GF-D8 (cell line): ENCODE data around the gene ARMC12.
A peak's percentile ranks its signal among the peaks of the same experiment; 100 is the strongest.
"Not testable (repeated sequence)": the region's sequence is repeated elsewhere in the genome, so short reads cannot be mapped to it uniquely, and the experiment has no call there.

Experiments used
- DNase-seq: peaks from one replicate; lab custom pipeline; 2025; lab: John Stamatoyannopoulos, UW

The ARMC12 gene

DNA sequence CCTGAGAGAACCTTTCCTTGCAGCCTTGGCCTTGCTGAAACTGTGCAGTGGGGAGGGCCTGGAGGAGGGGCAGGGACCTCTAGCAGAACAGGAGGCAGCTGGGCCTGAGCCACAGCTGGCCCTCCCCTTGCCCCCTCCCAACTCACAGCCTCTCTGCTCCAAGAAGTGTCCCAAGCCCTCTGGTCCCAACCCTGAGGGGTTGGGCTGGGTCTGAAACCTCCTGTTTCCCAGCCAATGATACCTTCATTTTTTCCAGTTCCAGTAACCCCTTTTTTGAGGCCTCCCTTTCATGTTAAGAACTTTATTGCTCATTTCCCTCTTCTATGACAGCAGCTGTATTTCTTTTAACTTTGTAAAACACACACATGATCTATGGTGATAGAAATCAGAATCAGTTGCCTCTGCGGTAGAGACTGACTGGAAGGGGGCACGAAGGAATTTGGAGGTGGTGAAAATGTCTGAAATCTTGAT is 17.9 kb upstream of the ARMC12 start:
- DNase-seq = peak; percentile 43

DNA sequence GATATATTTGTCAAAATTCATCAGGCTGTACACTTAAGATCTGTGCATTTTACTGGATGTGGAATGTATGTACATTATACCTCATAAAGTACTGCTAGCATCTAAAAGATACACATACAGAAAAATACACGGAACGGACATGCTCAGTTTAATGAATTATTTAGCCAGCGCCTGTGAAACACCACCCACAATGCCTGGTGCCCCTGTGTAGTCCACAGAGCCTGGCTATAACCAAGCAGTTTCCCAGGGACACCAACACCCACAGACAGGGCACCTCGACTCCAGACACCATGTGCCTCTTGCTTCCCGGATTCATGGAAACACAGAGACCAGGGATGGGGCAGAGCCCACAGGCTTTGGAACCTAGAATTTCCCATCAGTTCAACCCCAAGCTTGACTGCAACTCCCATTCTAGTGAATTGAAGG is 17.4 kb upstream of the ARMC12 start:
- no peak for DNase-seq

DNA sequence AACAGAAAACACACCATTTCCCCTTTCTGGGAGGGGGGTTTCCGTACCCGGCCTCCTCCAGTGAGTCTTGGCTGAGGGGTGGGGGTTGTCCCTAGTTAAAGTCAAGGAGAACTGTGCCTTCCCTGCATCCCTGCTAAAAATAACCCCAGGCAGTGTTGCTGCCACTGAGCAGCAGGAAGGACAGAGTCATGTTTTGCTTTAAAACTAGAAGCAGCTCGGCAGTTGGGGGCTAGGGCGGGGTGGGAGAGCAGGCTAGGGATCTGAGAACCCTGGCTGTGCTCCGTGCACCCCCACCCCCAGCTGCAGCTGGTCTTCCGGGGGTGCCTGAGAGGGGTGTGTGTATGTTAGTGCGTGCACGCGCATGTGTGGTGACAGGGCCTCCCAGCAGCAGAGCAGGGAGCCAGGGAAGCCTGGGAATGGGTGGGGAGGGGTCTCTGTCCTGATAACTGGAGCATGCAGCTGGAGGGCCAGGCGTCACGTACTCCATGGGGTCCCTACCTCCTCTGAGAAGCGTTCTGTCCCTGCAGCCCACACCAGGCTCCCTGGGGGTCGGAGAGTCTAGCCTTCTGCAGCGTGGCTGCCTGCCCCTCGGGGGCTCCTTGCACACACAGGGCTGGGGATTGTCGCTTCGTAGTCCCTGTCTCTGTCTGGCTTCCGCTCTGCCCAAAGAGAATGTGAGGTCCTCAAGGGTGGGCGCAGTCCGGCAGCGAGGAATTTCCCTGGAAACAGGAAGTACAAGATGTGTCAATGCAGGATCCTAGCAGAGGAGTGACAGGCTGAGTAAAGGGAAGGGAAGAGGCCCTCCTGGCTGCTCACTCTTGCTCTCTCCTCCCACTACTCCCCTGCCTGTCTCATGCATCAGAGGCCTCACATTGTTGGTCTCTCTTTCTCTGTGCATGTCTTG is 16.8 kb upstream of the ARMC12 start:
- DNase-seq = peak; percentile 69

- no peak for DNase-seq
Measured at GRCh38 chr6:35722121-35722761, 14.6 kb upstream of the ARMC12 start.

- no peak for DNase-seq
Measured at GRCh38 chr6:35723587-35723986, 13.2 kb upstream of the ARMC12 start.

DNA sequence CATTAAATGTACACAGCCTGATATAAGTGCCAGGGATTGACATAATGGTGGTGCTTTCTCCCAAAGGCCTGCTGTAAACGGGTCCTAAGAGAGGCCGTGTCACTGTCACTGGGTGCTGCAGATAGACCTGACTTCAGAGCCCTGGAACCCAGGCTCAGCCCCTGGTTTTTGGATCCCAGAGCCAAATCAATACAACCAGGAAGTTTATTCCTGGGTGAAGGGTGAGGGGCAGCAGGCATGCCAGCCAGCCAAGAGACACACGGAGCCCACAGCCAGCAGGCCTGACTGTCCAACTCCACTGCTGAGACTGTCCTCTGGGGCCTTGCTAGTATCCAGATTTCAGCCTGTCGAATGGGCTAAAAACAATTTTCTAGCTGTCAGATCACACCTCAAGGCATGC is 12.8 kb upstream of the ARMC12 start:
- DNase-seq = no peak

DNA sequence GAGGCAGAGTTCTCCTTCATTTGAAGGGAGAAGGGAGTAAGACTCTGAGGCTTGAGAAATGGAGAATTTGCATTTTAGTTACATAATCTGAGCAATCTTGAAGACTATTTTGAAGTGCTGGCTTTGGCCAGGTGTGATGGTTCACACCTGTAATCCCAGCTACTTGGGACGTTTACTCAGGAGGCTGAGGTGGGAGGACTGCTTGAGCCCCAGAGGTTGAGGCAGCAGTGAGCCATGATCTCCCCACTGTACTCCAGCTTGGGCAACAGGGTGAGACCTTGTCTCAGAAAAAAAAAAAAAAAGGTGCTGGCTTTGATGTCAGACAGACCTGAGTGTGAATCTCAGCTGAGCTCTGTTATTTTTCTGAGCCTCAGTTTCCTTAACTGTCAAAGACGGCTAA is 12.4 kb upstream of the ARMC12 start:
- no peak for DNase-seq

GRCh38 chr6:35725081-35725708 is 11.6 kb upstream of the ARMC12 start:
- DNase-seq = no peak

GRCh38 chr6:35725721-35726438 is 11.0 kb upstream of the ARMC12 start:
- peak; percentile 48 for DNase-seq

- peak; percentile 58 for DNase-seq
Measured at GRCh38 chr6:35727231-35727934, 9.4 kb upstream of the ARMC12 start.

GRCh38 chr6:35727935-35728682 is 8.7 kb upstream of the ARMC12 start:
- DNase-seq = peak; percentile 92

- peak; percentile 66 for DNase-seq
Measured at GRCh38 chr6:35728683-35729678, 7.9 kb upstream of the ARMC12 start.

GRCh38 chr6:35729722-35730121 is 7.1 kb upstream of the ARMC12 start:
- no peak for DNase-seq

DNA sequence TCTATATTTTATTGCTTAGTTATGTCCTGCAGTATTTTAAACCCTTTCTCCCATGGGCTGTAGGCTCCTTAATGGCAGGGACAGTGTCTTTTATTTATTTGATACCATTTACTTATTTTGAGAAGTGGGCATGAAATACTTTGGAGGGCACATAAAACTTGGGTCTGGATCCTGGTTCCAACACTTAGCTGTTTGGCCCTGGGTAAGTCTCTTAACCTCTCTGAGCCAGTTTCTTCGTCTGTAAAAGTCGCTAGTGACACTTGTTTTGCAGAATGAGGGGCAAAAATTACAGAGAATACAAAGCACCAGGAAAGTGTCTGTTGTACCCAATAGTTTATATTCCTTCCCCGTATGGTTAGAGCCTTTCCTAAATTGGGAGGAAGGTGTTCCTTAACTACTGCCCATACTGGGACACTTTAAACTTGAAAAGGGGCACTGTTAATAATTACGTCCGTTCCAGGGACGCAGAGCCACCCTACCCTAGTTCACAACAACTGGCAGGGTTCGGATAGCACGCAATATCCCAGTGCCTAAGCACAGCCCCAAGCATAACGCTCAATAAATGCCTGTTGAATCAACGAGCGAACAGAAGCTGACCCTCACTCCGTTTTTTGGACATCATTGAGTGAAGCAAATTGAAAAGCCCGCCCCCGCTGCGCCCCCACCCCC is 6.0 kb upstream of the ARMC12 start:
- no peak for DNase-seq

DNA sequence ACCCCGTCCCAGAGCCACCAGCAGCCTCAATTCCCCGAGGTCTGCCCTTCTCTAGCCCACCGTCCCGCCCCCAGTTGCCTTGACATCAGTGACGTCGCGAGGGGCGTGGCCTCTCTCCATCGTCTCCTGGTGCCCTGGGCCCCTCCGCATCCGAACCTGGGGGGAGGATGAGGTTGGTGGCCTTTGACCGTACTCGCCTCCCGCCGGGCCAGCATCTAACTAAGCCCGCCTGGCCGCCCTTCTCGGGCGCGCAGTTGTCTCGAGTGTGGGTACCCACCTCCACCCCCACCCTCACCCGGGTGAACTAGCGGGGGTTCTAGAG is 5.5 kb upstream of the ARMC12 start:
- peak; percentile 67 for DNase-seq

- peak; percentile 70 for DNase-seq
Measured at GRCh38 chr6:35731736-35732532, 4.9 kb upstream of the ARMC12 start.

GRCh38 chr6:35733633-35734032 is 3.2 kb upstream of the ARMC12 start:
- DNase-seq = no peak

- DNase-seq = not testable (repeated sequence)
Measured at GRCh38 chr6:35734319-35734718, 2.5 kb upstream of the ARMC12 start.
